ENCODE data around the gene WBP1.
"Not testable (repeated sequence)": the region's sequence is repeated elsewhere in the genome, so short reads cannot be mapped to it uniquely, and the experiment has no call there.

WBP1 gene

DNA sequence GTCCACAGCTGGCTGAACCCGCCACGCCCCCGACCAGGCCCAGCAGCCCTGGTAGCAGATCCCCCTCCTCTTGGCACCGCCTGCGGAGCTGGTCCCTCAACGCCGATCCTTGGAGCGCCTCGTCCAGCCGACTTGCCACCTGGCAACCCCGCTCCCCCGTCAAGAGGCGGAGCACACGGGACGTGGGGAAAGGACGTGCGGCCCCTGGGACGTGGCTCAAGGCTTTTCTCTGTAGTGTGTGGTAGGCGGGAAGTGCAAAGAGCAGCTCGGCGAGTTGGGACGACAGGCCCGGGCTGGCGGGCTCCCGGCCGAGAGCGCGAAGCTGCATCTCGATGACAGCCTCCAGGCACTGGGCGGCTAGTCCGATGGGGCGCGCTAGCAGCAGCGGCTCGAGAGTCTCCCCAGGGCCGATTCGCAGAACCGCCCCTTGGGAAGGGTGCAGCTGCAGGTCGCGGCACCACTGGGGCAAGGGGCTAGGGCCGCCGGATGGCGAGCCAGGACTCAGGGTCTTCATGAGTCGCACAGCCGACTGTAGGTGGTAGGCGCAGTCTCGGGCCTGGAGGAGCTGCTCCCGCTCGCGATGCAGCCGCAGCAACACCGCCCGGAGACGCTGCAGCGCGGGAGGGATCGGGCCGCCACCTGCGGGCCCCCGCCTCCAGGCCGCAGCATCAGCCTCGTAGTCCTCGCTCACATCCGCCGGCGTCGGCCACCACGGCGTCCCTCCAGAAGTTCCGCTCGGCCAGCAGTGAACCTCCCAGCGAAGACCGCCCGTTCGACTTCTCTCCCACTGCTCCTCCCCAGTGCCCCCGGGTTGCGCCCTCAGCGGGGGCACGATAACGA lies 23.9 kb downstream of the WBP1 start:
- TF ChIP-seq, protein P1, sequence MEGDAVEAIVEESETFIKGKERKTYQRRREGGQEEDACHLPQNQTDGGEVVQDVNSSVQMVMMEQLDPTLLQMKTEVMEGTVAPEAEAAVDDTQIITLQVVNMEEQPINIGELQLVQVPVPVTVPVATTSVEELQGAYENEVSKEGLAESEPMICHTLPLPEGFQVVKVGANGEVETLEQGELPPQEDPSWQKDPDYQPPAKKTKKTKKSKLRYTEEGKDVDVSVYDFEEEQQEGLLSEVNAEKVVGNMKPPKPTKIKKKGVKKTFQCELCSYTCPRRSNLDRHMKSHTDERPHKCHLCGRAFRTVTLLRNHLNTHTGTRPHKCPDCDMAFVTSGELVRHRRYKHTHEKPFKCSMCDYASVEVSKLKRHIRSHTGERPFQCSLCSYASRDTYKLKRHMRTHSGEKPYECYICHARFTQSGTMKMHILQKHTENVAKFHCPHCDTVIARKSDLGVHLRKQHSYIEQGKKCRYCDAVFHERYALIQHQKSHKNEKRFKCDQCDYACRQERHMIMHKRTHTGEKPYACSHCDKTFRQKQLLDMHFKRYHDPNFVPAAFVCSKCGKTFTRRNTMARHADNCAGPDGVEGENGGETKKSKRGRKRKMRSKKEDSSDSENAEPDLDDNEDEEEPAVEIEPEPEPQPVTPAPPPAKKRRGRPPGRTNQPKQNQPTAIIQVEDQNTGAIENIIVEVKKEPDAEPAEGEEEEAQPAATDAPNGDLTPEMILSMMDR (IDR thresholded peaks at IDR 0.05; ENCODE audit: borderline replicate concordance, extremely low read depth, low read length, poor library complexity, severe bottlenecking), result no peak
- TF ChIP-seq EZH2 (IDR thresholded peaks at IDR 0.05; ENCODE audit: borderline replicate concordance, low read depth, low read length, severe bottlenecking), result no peak
- Histone ChIP-seq H3K79me2 (ENCODE audit: insufficient read depth, low read length) (peaks cover 61% of the 10 kb centered on the region), H3K9ac (ENCODE audit: low read depth, low read length) (peak overlapping the region; percentile 92), H3K9me3 (ENCODE audit: insufficient read depth, low read length, severe bottlenecking) (no peaks in the 10 kb centered on the region), H3K36me3 (ENCODE audit: insufficient read depth, low read length) (peaks cover 56% of the 10 kb centered on the region), H3K27ac (ENCODE audit: low read length) (peak overlapping the region; percentile 99), H3K4me1 (ENCODE audit: insufficient read depth, low read length) (peaks cover 40% of the 10 kb centered on the region), H2AFZ (ENCODE audit: low read depth, low read length) (peak overlapping the region; percentile 99), H3K27me3 (ENCODE audit: insufficient read depth, low read length, poor library complexity) (no peaks in the 10 kb centered on the region), H3K4me2 (ENCODE audit: insufficient read depth, low read length) (peak overlapping the region; percentile 100), H3K4me3 (ENCODE audit: low read depth in 1 of 2, low read length in 2 of 2) (peak overlapping the region; percentile 88 to 95), H4K20me1 (ENCODE audit: insufficient read depth, low read length) (peaks cover 15% of the 10 kb centered on the region)
- DNase-seq (peak; percentile 65), ATAC-seq (ENCODE audit: insufficient read depth, low read depth) (peak; percentile 55)

DNA sequence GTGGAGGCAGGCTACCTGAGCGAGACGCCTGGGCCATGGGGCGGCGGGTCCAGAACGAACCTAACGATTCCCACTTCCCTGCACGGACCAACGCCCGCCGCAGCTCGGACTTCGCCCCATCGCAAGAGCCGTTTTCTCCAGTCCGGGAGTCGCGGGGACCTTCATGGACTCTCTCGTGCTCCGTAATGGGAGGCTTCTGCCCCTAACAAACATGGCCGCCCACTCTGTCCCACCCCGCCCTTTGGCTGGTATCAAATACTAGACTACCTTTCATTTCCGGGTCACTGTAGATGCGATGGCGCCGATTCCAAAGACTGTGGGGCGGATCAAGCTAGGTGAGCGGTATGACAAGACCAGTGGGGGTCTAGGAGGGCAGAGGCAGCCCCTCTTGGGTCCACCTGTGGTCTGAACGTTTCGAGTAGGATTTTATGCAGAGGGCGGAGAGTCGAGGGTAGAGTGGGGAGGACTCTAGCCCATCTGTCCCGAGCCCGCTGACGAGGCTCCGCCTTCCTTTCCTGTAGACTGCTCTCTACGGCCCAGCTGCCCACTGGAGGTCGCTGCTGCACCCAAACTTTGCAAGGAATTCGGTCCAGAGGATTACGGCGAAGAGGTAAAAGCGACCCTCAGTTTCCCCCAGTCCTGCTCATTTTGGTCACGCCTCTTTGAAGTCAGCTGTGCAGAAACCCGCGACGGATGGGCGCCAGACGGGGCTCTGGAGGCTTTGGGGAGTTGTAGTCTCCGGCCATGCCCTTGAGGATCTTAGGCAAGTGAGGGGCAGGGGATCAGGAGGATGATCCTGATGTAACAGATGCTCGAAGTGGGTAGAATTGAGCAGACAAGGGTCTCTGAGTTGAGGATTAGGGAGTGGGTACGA lies 24.8 kb downstream of the WBP1 start, which contains the start of the genes CCDC142 and TTC31:
CCDC142 (minus strand) TSS at position 198 of the 874 bp plus-strand sequence; CDS start at position 37, 161 bp downstream.
TTC31 (plus strand) TSS at position 281 of the 874 bp plus-strand sequence; CDS start at position 296, 15 bp downstream.
- Histone ChIP-seq H3K27me3 (ENCODE audit: insufficient read depth, low read length, poor library complexity) (no peaks in the 10 kb centered on the region), H3K4me1 (ENCODE audit: insufficient read depth, low read length) (peaks cover 40% of the 10 kb centered on the region), H4K20me1 (ENCODE audit: insufficient read depth, low read length) (peaks cover 15% of the 10 kb centered on the region), H3K9ac (ENCODE audit: low read depth, low read length) (peak within 1 kb of the TSS; percentile 92), H3K79me2 (ENCODE audit: insufficient read depth, low read length) (peaks cover 61% of the 10 kb centered on the region), H3K9me3 (ENCODE audit: insufficient read depth, low read length, severe bottlenecking) (no peaks in the 10 kb centered on the region), H3K27ac (ENCODE audit: low read length) (peak within 1 kb of the TSS; percentile 99), H3K4me3 (ENCODE audit: low read depth in 1 of 2, low read length in 2 of 2) (peak within 1 kb of the TSS; percentile 88 to 95), H2AFZ (ENCODE audit: low read depth, low read length) (peak within 1 kb of the TSS; percentile 99), H3K36me3 (ENCODE audit: insufficient read depth, low read length) (peaks cover 53% of the 10 kb centered on the region), H3K4me2 (ENCODE audit: insufficient read depth, low read length) (peak within 1 kb of the TSS; percentile 100)
- DNase-seq, result peak; percentile 96
- TF ChIP-seq, protein P1 (IDR thresholded peaks at IDR 0.05; ENCODE audit: borderline replicate concordance, extremely low read depth, low read length, poor library complexity, severe bottlenecking), result peak; percentile 97
- TF ChIP-seq EZH2 (IDR thresholded peaks at IDR 0.05; ENCODE audit: borderline replicate concordance, low read depth, low read length, severe bottlenecking), result no peak
- peak; percentile 88 for ATAC-seq (ENCODE audit: insufficient read depth, low read depth)

DNA sequence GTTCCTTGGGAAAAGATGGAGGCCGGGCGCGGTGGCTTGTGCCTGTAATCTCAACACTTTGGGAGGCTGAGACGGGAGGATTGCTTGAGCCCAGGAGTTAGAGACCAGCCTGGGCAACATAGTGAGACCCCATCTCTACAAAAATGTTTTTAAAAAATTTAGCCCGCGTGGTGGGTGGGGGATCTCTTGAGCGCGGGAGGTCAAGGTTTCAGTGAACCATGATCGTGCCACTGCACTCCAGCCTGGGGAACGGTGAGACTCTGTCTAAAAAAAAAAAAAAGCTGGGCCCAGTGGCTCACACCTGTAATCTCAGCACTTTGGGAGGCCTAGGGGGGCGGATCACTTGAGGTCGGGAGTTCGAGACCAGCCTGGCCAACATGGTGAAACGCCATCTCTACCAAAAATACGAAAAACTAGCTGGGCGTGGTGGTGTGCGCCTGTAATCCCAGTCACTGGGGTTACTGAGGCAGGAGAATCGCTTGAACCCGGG lies 25.5 kb downstream of the WBP1 start:
- H4K20me1 ChIP-seq (ENCODE audit: insufficient read depth, low read length), result peaks cover 15% of the 10 kb centered on the region
- peak overlapping the region; percentile 99 for H3K27ac ChIP-seq (ENCODE audit: low read length)
- H3K9ac ChIP-seq (ENCODE audit: low read depth, low read length), result peak overlapping the region; percentile 92
- H3K4me3 ChIP-seq (ENCODE audit: low read depth in 1 of 2, low read length in 2 of 2), result peak overlapping the region; percentile 88 to 95
- peak overlapping the region; percentile 100 for H3K4me2 ChIP-seq (ENCODE audit: insufficient read depth, low read length)
- H2AFZ ChIP-seq (ENCODE audit: low read depth, low read length), result peak overlapping the region; percentile 99
- H3K27me3 ChIP-seq (ENCODE audit: insufficient read depth, low read length, poor library complexity); ATAC-seq (ENCODE audit: insufficient read depth, low read depth); DNase-seq; H3K9me3 ChIP-seq (ENCODE audit: insufficient read depth, low read length, severe bottlenecking): not testable (repeated sequence)
- peaks cover 40% of the 10 kb centered on the region for H3K4me1 ChIP-seq (ENCODE audit: insufficient read depth, low read length)
- peaks cover 65% of the 10 kb centered on the region for H3K79me2 ChIP-seq (ENCODE audit: insufficient read depth, low read length)
- peaks cover 60% of the 10 kb centered on the region for H3K36me3 ChIP-seq (ENCODE audit: insufficient read depth, low read length)
